Hindlimb muscle (tissue), 1 donor: ENCODE results near the gene HCN3. TPM values are rescaled to one million over a fixed set of nuclear protein-coding genes. Genes with fewer than 3 reads are reported as not detected.

Experiments used
- polyA plus RNA-seq: library from polyadenylated mRNA; unstranded; fragments of 120-200 nt; gene quantifications from one replicate; pipeline ENCODE4 v1.2.1, GENCODE V29; 2013; ENCODE audit not compliant: insufficient read length

HCN3 gene
- polyA plus RNA-seq, 1 donor: 4.0 TPM

Other genes starting within 250 kb of the HCN3 start
- gene DCST2, start 243.7 kb upstream of the HCN3 start, polyA plus RNA-seq: 2.1 TPM
- not detected for gene DCST1, start 243.6 kb upstream of the HCN3 start, polyA plus RNA-seq
- 69.3 TPM for gene ADAM15, start 226.1 kb upstream of the HCN3 start, polyA plus RNA-seq
- 6.0 TPM for gene EFNA4, start 213.7 kb upstream of the HCN3 start, polyA plus RNA-seq
- gene EFNA3, start 198.6 kb upstream of the HCN3 start, polyA plus RNA-seq: 2.5 TPM
- gene EFNA1, start 149.6 kb upstream of the HCN3 start, polyA plus RNA-seq: 24.7 TPM
- gene SLC50A1, start 141.6 kb upstream of the HCN3 start, polyA plus RNA-seq: 22.6 TPM
- gene DPM3, start 136.9 kb upstream of the HCN3 start, polyA plus RNA-seq: 25.1 TPM
- gene KRTCAP2, start 104.2 kb upstream of the HCN3 start, polyA plus RNA-seq: 78.9 TPM
- 0.40 TPM for gene TRIM46, start 103.6 kb upstream of the HCN3 start, polyA plus RNA-seq
- 39.6 TPM for gene THBS3, start 69.6 kb upstream of the HCN3 start, polyA plus RNA-seq
- 18.0 TPM for gene MTX1, start 68.8 kb upstream of the HCN3 start, polyA plus RNA-seq
- 17.6 TPM for gene ENTREP3, start 22.0 kb upstream of the HCN3 start, polyA plus RNA-seq
- 46.5 TPM for gene SCAMP3, start 15.1 kb upstream of the HCN3 start, polyA plus RNA-seq
- gene CLK2, start 4.0 kb upstream of the HCN3 start, polyA plus RNA-seq: 45.2 TPM
- gene PKLR, start 24.0 kb downstream of the HCN3 start, polyA plus RNA-seq: 0.37 TPM
- 106 TPM for gene FDPS, start 31.4 kb downstream of the HCN3 start, polyA plus RNA-seq
- 28.0 TPM for gene RUSC1, start 43.4 kb downstream of the HCN3 start, polyA plus RNA-seq